Activated T-cell treated with anti-CD3 and anti-CD28 coated beads for 1 hour (primary cell): Measurements from ENCODE around the gene OR2L2.
"Not testable (repeated sequence)": the region's sequence is repeated elsewhere in the genome, so short reads cannot be mapped to it uniquely, and the experiment has no call there.

Experiments used
- DNase-seq: peaks from one replicate; pipeline ENCODE4 v3.0.0-alpha.2; 2020; ENCODE audit warnings: low read depth

Gene OR2L2, protein sequence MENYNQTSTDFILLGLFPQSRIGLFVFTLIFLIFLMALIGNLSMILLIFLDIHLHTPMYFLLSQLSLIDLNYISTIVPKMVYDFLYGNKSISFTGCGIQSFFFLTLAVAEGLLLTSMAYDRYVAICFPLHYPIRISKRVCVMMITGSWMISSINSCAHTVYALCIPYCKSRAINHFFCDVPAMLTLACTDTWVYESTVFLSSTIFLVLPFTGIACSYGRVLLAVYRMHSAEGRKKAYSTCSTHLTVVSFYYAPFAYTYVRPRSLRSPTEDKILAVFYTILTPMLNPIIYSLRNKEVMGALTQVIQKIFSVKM

DNA sequence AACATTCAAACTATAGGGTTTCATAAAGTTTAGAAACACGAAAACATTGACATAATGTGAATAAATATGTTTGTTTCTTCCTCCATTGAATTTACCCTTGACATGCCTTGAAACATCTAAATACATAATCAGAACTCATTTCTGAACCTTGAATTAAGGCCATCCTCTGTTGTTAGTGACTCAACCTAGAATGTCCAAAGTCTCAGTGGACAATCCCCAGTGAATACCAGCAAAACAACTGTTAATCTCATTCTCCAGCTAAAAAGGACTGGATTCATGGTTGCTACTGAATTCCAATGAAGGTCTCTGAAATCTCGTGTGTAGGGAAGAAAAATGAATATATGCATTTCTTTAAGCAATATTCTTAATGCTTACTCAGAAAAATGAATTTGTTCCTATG lies at the start of gene OR2L2:
OR2L2 (plus strand) TSS at position 301 of the 400 bp plus-strand sequence. CDS start 8,198 bp downstream, outside the sequence.
- no peak for DNase-seq

DNA sequence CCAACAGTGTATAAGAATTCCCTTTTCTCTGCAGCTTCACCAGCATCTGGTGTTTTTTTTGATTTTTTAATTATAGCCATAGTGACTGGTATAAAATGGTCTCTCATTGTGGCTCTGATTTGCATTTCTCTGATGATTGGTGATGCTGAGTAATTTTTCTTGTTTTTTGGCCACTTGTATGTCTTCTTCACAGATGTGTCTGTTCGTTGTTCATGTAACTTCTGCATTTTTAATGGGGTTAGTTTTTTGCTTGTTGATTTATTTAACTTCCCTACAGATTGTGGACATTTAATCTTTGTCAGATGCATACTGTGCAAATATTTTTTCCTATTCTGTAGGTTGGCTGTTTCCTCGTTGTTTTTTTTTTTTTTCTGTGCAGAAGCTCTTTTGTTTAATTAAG lies 36.9 kb upstream of the OR2L2 start:
- no peak for DNase-seq

DNA sequence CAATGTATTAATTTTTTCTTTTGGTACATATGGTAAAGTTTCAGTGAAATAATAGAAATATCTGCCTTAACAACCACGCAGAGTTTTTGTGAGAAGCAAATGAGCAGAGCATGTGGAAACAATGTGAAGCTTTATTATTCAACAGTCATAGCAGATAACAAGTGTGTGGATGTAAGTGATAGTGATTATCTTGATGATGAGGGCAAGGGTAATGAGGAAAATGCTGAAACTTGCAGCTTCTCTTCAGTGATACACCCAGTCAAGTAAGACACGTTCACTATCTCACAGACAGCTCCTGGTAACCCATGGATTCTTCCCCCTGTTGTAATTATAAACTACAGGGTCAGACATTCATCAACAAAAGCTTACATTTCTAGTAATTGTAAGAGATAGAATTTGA lies 31.1 kb upstream of the OR2L2 start:
- DNase-seq = no peak

DNA sequence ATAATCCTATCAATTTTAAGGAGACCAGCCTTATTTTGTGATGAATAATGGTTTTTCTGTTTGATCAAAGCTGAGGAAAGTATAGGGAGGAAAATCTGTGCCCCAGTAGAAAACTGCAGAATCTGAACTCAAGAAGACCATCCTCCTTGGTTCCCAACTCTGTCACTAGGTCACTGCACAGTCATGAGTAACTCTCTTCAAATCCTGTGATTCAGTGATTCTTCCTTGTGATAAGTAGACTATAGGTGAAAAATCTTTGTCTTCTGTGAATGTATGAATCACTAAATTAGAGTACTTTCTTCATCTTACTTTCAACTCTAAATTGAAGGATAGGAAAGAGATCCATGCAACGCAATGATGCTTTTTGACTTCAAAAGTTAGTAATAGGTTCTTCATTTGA lies 29.7 kb upstream of the OR2L2 start:
- no peak for DNase-seq

DNA sequence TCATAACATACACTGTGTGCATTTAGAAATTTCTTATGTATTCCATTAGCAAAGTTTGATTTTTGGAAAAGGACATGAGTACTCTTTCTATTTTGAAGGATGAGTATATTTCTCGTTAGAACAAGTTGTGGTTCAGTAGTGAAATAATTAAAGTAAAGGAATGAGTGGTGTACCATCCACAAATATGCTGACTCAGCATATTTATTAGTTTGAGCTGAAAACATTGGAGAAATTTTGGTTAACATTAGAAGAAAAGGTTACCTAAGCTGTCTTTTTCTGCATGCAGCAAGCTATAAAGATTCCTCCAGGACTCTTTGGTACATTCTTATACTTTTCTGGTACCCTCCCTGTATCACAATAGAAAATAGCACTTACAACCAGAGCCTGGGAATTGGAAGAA lies 22.1 kb upstream of the OR2L2 start:
- no peak for DNase-seq

DNA sequence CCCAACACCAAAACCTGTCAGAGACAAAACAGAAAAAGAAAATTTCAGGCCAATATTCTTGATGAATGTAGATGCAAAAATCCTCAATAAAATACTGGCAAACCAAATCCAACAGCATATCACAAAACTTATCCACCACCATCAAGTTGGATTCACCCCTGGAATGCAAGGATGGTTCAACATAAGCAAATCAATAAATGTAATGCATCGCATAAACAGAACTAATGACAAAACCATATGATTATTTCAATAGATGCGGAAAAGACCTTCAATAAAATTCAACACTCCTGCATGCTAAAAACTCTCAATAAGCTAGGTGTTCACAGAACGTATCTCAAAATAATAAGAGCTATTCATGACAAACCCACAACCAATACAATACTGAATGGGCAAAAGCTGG lies 20.2 kb upstream of the OR2L2 start:
- no peak for DNase-seq

DNA sequence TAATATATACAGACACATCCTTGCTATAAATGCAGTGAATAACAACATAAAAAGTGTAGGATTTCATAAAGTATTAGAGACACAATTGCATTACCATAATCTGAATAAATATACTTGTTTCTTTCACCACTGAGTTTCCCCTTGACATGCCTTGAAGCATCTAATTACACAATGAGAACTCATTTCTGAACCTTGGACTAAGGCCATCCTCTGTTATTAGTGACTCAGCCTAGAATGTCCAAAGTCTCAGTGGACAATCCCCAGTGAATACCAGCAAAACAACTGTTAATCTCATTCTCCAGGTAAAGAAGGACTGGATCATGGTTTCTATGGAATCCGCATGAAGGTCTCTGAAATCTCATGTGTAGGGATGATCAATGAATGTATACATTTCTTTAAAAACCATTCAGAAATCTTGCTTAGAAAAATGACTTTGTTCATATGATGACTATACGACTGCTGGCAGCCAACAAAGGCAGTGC lies 16.6 kb upstream of the OR2L2 start, which contains the start of gene OR2L5:
OR2L5 (plus strand) TSS at position 432 of the 482 bp plus-strand sequence. CDS start 8,288 bp downstream, outside the sequence.
- DNase-seq = no peak

DNA sequence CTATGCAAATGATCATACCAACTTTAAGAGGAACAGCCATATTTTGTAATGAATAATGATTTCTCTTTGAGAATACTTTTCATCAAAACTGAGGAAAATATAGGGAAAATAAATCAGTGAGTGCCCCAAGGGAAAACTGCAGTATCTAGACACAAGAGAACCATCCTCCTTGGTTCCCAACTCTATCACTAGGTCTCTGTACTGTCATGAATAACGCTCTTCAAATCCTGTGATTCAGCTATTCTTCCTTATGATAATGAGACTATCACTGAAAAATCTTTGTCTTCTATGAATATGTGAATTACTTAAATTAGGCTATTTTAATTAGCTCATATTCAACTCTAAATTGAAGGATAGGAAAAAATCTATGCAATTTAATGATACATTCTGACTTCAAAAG lies 14.1 kb upstream of the OR2L2 start:
- no peak for DNase-seq

DNA sequence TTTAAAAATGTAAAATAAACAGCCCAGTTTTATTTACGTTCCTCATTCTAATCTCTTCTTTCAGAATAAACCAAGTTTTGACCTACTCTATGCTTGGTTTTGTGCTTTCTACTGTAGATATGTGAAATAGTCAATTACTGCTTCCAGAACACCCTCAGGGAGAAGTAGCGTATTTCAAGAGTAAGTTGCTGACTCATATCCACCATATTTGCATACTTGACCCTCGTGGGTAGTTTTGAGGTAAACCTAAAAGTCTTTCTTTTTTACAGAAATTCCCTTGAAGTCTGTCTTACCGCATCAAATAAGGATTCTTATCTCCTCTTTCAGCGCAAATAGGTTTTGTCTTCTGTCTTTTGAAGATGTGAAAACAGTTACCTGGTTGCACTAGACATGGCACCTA lies 15.3 kb downstream of the OR2L2 start:
- DNase-seq = no peak

DNA sequence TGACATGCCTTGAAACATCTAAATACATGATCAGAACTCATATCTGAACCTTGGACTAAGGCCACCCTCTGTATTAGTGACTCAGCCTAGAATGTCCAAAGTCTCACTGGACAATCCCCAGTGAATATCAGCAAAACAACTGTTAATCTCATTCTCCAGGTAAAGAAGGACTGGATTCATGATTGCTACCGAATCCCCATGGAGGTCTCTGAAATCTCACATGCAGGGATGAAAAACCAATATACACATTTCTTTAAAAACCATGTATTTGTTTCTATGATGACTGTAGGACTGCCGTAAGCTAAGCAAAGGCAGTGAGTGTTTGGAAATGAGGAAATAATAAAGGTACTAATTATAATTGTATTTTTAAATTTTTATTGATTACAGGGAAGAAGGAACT lies 16.7 kb downstream of the OR2L2 start, which contains the start of gene OR2L3:
OR2L3 (plus strand) TSS at position 301 of the 400 bp plus-strand sequence. CDS start 13,846 bp downstream, outside the sequence.
- DNase-seq = no peak

DNA sequence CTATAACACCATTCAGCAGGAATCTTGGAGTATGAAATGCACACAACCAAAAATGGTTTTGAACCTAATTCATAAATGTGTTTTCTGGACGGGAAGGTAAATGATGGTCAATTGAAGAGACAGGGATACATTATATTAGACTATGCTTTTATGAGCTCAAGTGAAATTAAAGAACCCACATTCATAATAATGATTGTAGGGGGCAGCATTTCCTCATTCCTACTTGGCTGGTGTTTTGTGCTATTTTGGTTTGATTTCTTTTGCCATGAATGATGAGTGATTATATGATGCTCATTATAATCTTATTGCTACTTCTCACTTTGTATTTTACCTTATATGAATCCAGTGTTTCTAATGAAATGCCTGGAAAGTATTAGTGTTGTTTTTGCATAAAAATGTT lies 17.1 kb downstream of the OR2L2 start:
- no peak for DNase-seq

DNA sequence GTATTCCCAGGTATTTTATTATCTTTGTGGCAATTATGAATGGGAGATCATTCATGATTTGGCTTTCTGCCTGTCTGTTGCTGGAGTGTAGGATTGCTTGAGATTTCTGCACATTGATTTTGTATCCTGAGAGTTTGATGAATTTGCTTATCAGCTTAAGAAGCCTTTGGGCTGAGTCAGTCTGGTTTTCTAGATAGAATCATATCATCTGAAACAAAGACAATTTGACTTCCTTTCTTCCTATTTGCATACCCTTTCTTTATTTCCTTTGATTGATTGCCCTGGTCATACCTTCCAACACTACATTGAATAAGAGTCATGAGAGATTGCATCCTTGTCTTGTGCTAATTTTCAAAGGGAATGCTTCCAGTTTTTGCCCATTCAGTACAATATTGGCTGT lies 24.8 kb downstream of the OR2L2 start:
- no peak for DNase-seq

DNA sequence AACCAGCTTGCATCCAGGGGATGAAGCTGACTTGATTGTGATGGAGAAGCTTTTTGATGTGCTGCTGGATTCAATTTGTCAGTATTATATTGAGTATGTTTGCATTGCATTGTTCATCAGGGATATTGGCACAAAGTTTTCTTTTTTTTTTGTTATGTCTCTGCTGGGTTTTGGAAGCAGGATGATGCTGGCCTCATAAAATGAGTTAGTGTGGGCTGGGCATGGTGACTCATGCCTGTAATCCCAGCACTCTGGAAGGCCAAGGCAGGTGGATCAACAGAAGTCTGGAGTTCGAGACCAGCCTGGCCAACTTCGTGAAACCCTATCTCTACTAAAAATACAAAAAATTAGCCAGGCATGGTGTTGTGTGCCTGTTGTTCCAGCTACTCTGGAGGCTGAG lies 25.4 kb downstream of the OR2L2 start:
- DNase-seq = no peak

DNA sequence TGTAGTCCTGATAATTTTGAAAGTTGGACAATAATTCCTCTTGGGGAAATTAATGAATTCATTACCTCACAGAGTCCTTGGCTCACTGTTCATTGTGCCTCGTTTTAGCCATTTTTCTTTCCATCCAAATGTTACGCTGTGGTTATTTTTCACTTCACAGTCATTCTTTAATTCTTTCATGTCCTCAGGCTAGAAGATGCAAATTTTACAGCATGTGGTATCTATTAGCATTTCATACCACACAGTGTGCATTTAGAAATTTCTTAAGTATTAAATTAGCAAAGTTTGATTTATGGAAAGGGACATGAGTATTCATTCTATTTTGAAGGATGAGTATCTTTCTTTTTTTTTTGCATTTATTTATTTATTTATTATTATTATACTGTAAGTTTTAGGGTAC lies 35.2 kb downstream of the OR2L2 start:
- DNase-seq = no peak

DNA sequence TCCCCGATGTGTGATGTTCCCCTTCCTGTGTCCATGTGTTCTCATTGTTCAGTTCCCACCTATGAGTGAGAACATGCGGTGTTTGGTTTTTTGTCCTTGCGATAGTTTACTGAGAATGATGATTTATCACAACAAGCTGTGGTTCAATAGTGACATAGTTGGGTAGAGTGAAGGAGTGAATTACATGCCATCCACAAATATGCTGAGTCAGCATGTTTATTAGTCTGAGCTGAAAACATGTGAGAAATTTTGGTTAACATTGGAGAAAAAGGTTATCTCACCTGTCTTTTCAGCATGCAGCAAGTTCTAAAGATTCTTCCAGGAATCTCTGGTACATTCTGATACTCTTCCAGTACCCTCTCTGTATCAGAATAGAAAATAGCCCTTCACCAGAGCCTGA lies 35.7 kb downstream of the OR2L2 start:
- DNase-seq = no peak

DNA sequence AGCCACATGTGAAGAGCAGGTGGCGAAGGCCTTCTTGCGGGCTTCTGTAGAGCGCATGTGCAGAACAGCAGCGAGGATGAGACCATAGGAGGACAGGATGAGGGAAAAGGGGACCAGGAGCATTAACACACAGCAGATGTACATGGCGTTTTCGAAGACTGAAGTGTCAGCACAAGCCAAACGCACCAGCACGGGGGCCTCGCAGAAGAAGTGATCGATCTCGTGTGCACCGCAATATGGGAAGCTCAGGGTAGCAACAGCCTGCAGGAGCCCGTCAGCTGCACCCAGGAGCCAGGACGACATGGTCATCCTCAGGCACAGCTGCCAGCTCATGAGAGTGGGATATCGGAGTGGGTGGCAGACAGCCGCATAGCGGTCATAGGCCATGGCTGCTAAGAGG lies 54.0 kb downstream of the OR2L2 start:
- DNase-seq = not testable (repeated sequence)
